ENCODE data around the gene TRIM17. TPM values are rescaled to one million over a fixed set of nuclear protein-coding genes. Genes with fewer than 3 reads are reported as not detected.

TRIM17 gene
- total and polyA plus RNA-seq, 9 donors: 0.27 to 1.0 (median 0.57) TPM

DNA sequence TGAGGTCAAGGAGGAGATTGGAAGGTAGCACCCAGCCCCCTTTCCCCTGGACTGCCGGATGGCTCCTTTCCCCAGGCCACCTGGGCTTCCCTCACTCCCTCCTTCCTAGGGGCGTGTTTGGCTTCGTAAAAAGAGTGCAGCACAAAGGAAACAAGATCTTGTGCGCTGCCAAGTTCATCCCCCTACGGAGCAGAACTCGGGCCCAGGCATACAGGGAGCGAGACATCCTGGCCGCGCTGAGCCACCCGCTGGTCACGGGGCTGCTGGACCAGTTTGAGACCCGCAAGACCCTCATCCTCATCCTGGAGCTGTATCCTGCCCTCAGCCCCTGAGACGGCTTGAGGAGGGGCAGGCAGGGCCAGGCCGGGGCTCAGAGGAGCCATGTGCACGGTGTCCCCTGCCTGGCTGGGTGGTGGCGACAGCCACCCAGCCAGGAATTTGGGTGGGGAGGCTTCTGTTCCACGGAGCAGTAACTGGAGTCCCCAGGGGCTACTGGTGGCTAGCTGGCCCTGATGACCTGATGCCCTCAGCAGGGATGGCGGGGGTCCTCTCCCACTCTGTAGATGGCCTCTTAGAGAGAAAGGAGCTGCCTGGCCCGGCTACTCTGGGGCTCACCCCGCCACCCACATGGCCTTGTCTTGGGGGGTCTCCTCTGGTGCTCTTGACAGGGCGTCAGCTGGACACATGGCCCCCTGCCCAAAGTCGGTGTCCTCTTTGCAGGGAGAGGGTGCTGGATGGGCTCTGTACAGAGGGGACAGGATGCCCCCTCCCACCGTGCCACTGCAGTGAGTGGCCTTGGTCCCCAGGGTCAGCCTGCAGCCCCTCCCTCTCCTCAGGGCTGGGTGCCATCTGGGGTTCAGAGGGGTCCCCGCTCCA is 49.6 kb downstream of the TRIM17 start:
- H3K27me3 ChIP-seq (ENCODE audit: control insufficient read depth, insufficient read depth, low read length): peaks cover 3% of the 10 kb centered on the region
- WGBS (ENCODE audit: insufficient coverage): 37% methylated on average over 22 of the region's 24 CpGs
- no peaks in the 10 kb centered on the region for H3K9me3 ChIP-seq (replicated peaks; ENCODE audit: control insufficient read depth, low read depth, low read length)
- H3K36me3 ChIP-seq (ENCODE audit: control insufficient read depth, insufficient read depth, low read length): peaks cover 35% of the 10 kb centered on the region
- no peak overlapping the region for H3K27ac ChIP-seq (ENCODE audit: low read length)
- H3K4me3 ChIP-seq (ENCODE audit: low read length): no peak overlapping the region
- peaks cover 54% of the 10 kb centered on the region for H3K4me1 ChIP-seq (ENCODE audit: control insufficient read depth, insufficient read depth, low read length)
- peak; percentile 73 for DNase-seq

DNA sequence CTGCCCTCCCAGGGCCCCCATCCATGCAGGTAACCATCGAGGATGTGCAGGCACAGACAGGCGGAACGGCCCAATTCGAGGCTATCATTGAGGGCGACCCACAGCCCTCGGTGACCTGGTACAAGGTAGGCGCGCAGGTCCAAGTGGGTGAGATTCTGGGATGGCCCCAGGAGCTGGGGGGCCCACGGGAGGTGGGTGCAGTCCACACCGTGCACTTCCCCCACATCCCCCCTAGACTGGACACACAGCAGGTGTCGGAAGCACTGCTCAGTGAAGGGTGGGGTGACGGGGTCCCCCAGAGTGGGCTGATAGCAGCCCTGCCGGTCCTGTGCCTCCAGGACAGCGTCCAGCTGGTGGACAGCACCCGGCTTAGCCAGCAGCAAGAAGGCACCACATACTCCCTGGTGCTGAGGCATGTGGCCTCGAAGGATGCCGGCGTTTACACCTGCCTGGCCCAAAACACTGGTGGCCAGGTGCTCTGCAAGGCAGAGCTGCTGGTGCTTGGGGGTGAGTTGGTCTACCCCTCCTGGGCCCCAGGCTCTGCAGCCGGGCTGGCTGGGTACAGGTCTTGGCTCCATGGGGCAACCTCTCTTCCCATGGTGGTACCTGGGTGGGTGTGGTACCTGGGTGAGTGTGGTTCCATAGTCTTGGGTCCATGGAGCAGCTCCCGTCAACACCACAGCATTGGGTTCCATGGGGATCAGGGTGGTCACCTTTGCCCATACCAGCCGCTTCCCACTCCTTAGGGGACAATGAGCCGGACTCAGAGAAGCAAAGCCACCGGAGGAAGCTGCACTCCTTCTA is 50.4 kb downstream of the TRIM17 start:
- H3K4me3 ChIP-seq (ENCODE audit: low read length): no peak overlapping the region
- H3K36me3 ChIP-seq (ENCODE audit: control insufficient read depth, insufficient read depth, low read length): peaks cover 29% of the 10 kb centered on the region
- H3K27me3 ChIP-seq (ENCODE audit: control insufficient read depth, insufficient read depth, low read length): peaks cover 3% of the 10 kb centered on the region
- H3K27ac ChIP-seq (ENCODE audit: low read length): no peak overlapping the region
- no peaks in the 10 kb centered on the region for H3K9me3 ChIP-seq (replicated peaks; ENCODE audit: control insufficient read depth, low read depth, low read length)
- DNase-seq: no peak
- 86% methylated on average over 18 of the region's 23 CpGs for WGBS (ENCODE audit: insufficient coverage)
- H3K4me1 ChIP-seq (ENCODE audit: control insufficient read depth, insufficient read depth, low read length): peaks cover 47% of the 10 kb centered on the region

DNA sequence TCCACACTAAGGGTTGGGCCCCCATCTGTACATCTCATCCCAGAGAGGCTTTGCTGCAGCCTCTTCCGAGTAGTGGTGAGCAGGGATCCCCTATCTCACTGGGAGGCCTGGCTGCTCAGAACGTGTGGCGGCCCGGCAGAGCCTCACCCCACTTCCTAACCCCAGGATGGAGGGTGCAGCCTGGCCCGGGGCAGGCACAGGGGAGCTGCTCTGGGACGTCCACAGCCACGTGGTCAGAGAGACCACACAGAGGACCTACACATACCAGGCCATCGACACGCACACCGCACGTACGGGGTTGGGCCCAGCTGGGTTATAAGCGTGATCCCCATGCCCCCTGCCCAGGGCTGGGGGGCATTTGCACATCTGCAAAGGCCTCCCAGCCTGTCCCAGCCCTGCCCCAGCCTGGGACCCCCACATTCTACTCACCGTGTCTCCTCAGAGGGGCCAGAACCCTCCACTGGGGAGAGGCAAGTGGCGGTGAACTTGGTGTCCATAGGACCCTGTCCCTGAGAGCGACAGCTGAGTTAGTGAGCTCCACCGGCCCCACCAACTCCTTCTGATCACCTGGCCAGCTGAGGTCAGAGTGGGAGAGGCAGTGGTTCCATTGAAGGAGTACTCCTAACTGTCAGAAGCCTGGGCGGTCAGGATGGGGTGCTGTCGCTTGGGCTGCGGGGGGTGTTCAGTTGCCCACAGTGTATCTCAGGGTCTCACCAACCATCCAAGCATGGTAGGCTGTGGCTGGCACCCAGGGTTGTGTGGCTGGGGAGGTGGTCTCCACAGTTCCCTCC is 51.2 kb downstream of the TRIM17 start:
- WGBS (ENCODE audit: insufficient coverage): 67% methylated on average over 9 of the region's 20 CpGs
- Histone ChIP-seq H3K27ac (ENCODE audit: low read length) (no peak overlapping the region), H3K4me3 (ENCODE audit: low read length) (no peak overlapping the region), H3K4me1 (ENCODE audit: control insufficient read depth, insufficient read depth, low read length) (peaks cover 43% of the 10 kb centered on the region), H3K9me3 (replicated peaks; ENCODE audit: control insufficient read depth, low read depth, low read length) (no peaks in the 10 kb centered on the region), H3K36me3 (ENCODE audit: control insufficient read depth, insufficient read depth, low read length) (peaks cover 34% of the 10 kb centered on the region), H3K27me3 (ENCODE audit: control insufficient read depth, insufficient read depth, low read length) (peaks cover 3% of the 10 kb centered on the region)
- no peak for DNase-seq

DNA sequence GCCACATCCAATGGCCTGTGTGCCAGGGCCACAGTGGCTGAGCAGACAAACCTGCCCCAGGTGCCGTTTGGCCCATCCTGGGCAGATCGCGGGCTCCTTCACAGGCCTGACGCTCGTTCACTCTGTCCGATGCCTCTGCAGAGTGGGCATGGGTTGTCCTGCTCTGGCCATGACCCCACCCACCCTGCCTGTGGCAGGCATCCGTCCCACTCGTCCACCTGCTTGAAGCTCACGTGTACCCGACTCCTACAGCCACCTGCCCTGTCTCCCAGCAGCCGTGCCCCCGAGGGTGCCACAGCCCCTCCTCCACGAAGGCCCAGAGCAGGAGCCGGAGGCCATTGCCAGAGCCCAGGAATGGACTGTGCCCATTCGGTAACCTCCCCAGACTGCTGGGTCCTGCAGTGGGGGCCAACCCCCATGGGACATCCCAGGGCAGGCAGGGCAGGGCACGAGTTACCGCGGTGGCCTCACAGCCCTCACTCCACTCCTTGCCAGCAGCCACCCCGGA is 51.9 kb downstream of the TRIM17 start:
- peaks cover 34% of the 10 kb centered on the region for H3K36me3 ChIP-seq (ENCODE audit: control insufficient read depth, insufficient read depth, low read length)
- no peak overlapping the region for H3K4me3 ChIP-seq (ENCODE audit: low read length)
- peaks cover 3% of the 10 kb centered on the region for H3K27me3 ChIP-seq (ENCODE audit: control insufficient read depth, insufficient read depth, low read length)
- 79% methylated on average over 15 of the region's 19 CpGs for WGBS (ENCODE audit: insufficient coverage)
- no peak overlapping the region for H3K27ac ChIP-seq (ENCODE audit: low read length)
- DNase-seq: no peak
- H3K9me3 ChIP-seq (replicated peaks; ENCODE audit: control insufficient read depth, low read depth, low read length): no peaks in the 10 kb centered on the region
- peaks cover 37% of the 10 kb centered on the region for H3K4me1 ChIP-seq (ENCODE audit: control insufficient read depth, insufficient read depth, low read length)

DNA sequence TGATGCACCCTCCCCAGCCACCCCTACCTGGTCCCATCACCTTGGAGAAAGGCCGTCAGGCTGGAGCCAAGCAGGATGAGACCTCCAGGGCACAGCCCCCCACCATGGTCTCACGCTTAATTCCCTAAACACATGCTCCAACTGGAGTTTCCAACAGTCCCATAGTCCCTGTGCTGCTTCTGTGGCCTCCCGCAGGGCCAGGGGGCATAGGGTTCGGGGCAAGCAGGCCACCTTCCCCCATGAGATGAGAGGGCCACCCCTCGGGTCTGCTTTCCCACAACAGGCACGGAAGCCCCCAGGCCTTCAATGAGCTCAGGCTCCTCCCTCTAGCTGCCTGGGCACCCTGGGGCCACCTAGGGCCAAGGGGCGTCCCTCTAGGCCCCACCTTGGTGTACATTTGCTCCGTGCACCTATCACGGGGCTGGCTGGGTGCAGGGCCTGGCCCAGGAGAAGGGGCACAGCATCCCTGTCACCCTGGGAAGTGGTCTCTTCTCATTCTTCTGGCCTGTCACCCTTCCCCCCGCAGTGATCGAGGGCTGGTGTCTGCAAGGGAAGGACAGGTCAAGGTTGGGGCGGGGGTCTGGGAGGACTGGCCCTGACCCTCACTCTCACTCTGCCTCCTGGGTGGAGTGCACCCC is 52.5 kb downstream of the TRIM17 start:
- Histone ChIP-seq H3K27ac (ENCODE audit: low read length) (no peak overlapping the region), H3K27me3 (ENCODE audit: control insufficient read depth, insufficient read depth, low read length) (peaks cover 3% of the 10 kb centered on the region), H3K4me1 (ENCODE audit: control insufficient read depth, insufficient read depth, low read length) (peaks cover 31% of the 10 kb centered on the region), H3K36me3 (ENCODE audit: control insufficient read depth, insufficient read depth, low read length) (peaks cover 32% of the 10 kb centered on the region), H3K9me3 (replicated peaks; ENCODE audit: control insufficient read depth, low read depth, low read length) (no peaks in the 10 kb centered on the region), H3K4me3 (ENCODE audit: low read length) (no peak overlapping the region)
- no peak for DNase-seq
- WGBS (ENCODE audit: insufficient coverage): 72% methylated on average over 9 of the region's 12 CpGs

DNA sequence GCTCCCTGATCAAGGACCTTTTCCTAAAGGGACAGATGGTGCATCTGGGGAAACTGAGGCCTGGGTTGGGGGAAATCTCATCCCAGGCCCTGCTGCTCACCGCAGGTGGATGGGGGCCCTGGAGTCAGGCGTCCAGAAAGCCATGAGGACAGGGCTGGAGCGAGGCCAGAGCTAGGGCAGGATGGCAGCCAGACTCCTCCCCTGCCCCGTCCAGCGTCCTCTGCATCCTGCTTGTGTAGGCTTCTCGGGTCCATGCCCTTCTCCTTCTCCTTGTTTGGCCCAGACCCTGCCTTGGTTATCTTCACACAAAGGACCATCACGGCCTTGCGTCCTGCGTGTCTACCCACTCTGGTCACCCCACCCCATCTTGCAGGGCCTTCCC is 53.0 kb downstream of the TRIM17 start:
- Histone ChIP-seq H3K9me3 (replicated peaks; ENCODE audit: control insufficient read depth, low read depth, low read length) (no peaks in the 10 kb centered on the region), H3K27ac (ENCODE audit: low read length) (no peak overlapping the region), H3K36me3 (ENCODE audit: control insufficient read depth, insufficient read depth, low read length) (peaks cover 32% of the 10 kb centered on the region), H3K4me1 (ENCODE audit: control insufficient read depth, insufficient read depth, low read length) (peaks cover 26% of the 10 kb centered on the region), H3K4me3 (ENCODE audit: low read length) (no peak overlapping the region), H3K27me3 (ENCODE audit: control insufficient read depth, insufficient read depth, low read length) (peaks cover 3% of the 10 kb centered on the region)
- DNase-seq: no peak
- whole genome bisulfite sequencing (ENCODE audit: insufficient coverage): 87% methylated on average over 9 of the region's 9 CpGs

DNA sequence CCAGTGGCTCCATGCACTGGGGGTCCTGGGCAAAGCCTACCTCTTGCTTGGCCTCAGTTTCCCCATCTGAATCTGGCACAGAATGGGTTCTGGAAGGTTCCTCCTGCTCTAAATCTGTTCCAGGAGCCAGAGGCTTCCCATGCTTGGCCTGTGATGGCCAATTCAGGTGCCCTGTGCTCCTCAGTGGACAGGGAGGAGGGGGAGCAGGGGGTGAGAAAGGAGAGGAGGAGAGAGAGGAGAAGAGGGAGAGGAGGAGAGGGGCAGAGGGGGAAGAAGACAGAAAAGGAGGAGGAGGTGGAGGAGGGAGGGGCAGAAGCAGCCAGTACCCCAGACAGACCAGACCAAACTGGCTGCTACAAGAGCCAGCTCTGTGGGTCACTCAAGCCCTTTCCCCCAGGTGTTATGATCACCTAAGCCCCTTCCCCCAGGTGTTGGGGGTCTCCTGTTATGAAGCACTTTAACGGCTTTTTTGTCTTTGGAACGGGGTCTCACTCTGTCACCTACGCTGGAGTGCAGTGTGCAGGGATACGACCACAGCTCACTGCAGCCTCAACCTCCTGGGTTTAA is 53.7 kb downstream of the TRIM17 start:
- Histone ChIP-seq H3K27ac (ENCODE audit: low read length) (no peak overlapping the region), H3K27me3 (ENCODE audit: control insufficient read depth, insufficient read depth, low read length) (peaks cover 3% of the 10 kb centered on the region), H3K4me1 (ENCODE audit: control insufficient read depth, insufficient read depth, low read length) (peaks cover 19% of the 10 kb centered on the region), H3K9me3 (replicated peaks; ENCODE audit: control insufficient read depth, low read depth, low read length) (no peaks in the 10 kb centered on the region), H3K4me3 (ENCODE audit: low read length) (no peak overlapping the region), H3K36me3 (ENCODE audit: control insufficient read depth, insufficient read depth, low read length) (peaks cover 34% of the 10 kb centered on the region)
- 50% methylated on average over 2 of the region's 4 CpGs for WGBS (ENCODE audit: insufficient coverage)
- DNase-seq: no peak

DNA sequence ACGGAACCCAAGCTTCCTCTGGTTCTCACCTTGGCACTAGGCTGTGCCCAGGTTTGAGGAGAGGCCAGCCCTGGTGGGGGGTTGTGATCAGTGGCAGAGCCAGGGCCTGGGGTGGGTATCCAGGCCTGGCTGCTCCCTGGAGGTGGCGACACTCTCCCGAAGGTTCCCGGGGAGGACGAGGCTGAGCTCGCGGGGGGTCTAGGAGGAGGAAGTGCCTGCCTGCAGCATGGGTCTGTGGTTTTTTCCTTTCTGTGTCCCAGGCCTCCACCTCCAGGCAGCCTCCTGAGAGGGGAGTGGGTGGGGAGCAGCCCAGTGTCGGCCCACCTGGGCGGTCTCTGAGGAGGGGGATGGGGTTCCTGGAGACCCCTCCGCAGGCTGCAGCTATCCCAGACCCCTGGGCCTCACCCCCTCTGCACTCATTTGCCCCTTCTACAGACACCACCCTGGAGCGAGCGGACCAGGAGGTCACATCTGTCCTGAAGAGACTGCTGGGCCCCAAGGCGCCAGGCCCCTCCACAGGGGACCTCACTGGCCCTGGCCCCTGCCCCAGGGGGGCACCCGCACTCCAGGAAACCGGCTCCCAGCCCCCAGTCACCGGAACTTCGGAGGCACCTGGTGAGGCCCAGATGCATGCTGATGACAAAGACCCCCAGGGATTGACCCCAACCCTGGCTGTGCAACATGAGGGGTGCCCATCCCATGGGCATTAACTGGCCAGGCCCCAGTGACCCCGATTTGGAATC is 54.3 kb downstream of the TRIM17 start:
- H3K36me3 ChIP-seq (ENCODE audit: control insufficient read depth, insufficient read depth, low read length): peaks cover 37% of the 10 kb centered on the region
- WGBS (ENCODE audit: insufficient coverage): 76% methylated on average over 10 of the region's 18 CpGs
- H3K9me3 ChIP-seq (replicated peaks; ENCODE audit: control insufficient read depth, low read depth, low read length): no peaks in the 10 kb centered on the region
- H3K27me3 ChIP-seq (ENCODE audit: control insufficient read depth, insufficient read depth, low read length): peaks cover 1% of the 10 kb centered on the region
- H3K27ac ChIP-seq (ENCODE audit: low read length): no peak overlapping the region
- H3K4me3 ChIP-seq (ENCODE audit: low read length): no peak overlapping the region
- H3K4me1 ChIP-seq (ENCODE audit: control insufficient read depth, insufficient read depth, low read length): peaks cover 14% of the 10 kb centered on the region
- DNase-seq: no peak

Data from muscle of leg (tissue), 11 donors.